Gastroesophageal sphincter (tissue), 4 donors: ENCODE measurements around the gene SKIC2. TPM values are rescaled to one million over a fixed set of nuclear protein-coding genes. Genes with fewer than 3 reads are reported as not detected.
A peak's percentile ranks its signal among the peaks of the same experiment; 100 is the strongest.

Experiments
- ATAC-seq: fragments of 150-250 bp; one replicate; pipeline ENCODE4 v1.9.1; 2016; ENCODE audit warnings: mild to moderate bottlenecking, moderate library complexity
- H3K27ac ChIP-seq, 4 donors: fragments of 200-600 bp; sonication (generic) in 3 of 4; 1 replicate in 3 of 4; 2 replicates in 1 of 4; pipeline ENCODE4 v1.5.1; 2016 to 2019
- H3K27me3 ChIP-seq: fragments of 200-600 bp; sonication (generic); one replicate; pipeline ENCODE4 v1.5.1; 2019
- H3K36me3 ChIP-seq, 2 donors: fragments of 200-600 bp; sonication (generic); one replicate each; pipeline ENCODE4 v1.5.1; 2019; ENCODE audit warnings: control low read depth in 1 of 2
- H3K4me1 ChIP-seq, 3 donors: fragments of 200-600 bp; sonication (generic); 1 replicate in 2 of 3; 2 replicates in 1 of 3; pipeline ENCODE4 v1.5.1; 2016 to 2019; ENCODE audit warnings: control low read depth in 2 of 3
- H3K4me3 ChIP-seq, 2 donors: fragments of 200-600 bp; sonication (generic); one replicate each; pipeline ENCODE4 v1.5.1; 2019; ENCODE audit warnings: mild to moderate bottlenecking in 1 of 2, moderate library complexity in 1 of 2
- H3K9me3 ChIP-seq, 3 donors: fragments of 200-600 bp; sonication (generic); one replicate each; pipeline ENCODE4 v1.5.1; 2017 to 2019; ENCODE audit warnings: control low read depth in 2 of 3
- CTCF ChIP-seq, 4 experiments: fragments of 200-600 bp in 2 of 4; fragments of 450-650 bp in 2 of 4; sonication (generic) in 1 of 4; IDR thresholded peaks; one replicate each; pipeline ENCODE4 v1.5.1; 2017 to 2019; ENCODE audit warnings: antibody characterized with exemption in 4 of 4, mild to moderate bottlenecking in 2 of 4, moderate library complexity in 2 of 4
- EP300 ChIP-seq: sonication (generic); formaldehyde crosslinking; IDR thresholded peaks from one replicate; pipeline ENCODE4 v1.6.1; 2017; ENCODE audit warnings: antibody characterized with exemption, mild to moderate bottlenecking
- POLR2A ChIP-seq, 2 donors: fragments of 450-650 bp; IDR thresholded peaks; one replicate each; pipeline ENCODE4 v1.6.1; 2017; ENCODE audit warnings: antibody characterized with exemption in 2 of 2, mild to moderate bottlenecking in 2 of 2, moderate library complexity in 1 of 2
- POLR2AphosphoS5 ChIP-seq: sonication (generic); formaldehyde crosslinking; IDR thresholded peaks from one replicate; pipeline ENCODE4 v1.6.1; 2017; ENCODE audit warnings: antibody characterized with exemption
- WGBS, 2 donors: methylation state at CpG; one replicate each; pipeline ENCODE4 v1.1.5; 2018; ENCODE audit warnings: low coverage in 1 of 2; 5-methylcytosine and 5-hydroxymethylcytosine counted together
- total RNA-seq, 4 donors: library from RNA; depleted of rRNA; stranded (reverse); fragments of >200 nt; gene quantifications; one replicate each; pipeline ENCODE4 v1.1.0, GENCODE V29; 2016

The SKIC2 gene
- total RNA-seq, 4 donors from 2014 or later, result 18.8 to 52.5 (median 25.8) TPM

DNA sequence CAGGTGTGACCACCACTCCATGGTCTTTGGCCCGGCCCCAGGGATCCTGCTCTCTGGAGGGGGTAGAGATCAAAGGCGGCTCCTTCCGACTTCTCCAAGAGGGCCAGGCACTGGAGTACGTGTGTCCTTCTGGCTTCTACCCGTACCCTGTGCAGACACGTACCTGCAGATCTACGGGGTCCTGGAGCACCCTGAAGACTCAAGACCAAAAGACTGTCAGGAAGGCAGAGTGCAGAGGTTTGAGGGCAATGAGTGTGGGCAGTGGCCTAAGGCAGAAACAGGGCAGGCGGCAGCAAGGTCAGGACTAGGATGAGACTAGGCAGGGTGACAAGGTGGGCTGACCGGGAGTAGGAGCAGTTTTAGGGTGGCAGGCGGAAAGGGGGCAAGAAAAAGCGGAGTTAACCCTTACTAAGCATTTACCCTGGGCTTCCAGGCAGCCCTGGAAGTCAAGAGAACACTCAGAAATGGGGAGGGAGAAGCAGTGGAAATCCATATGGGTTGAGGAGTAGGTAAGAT lies 12.5 kb upstream of the SKIC2 start:
- Histone ChIP-seq H3K36me3 (peaks cover 0 to 9% of the 10 kb centered on the region in 2 donors), H3K27ac (peak overlapping the region in 3 of 4 donors; percentile 77 to 86 (median 84)), H3K27me3 (no peaks in the 10 kb centered on the region), H3K9me3 (no peaks in the 10 kb centered on the region), H3K4me1 (peaks cover 0 to 23% (median 10%) of the 10 kb centered on the region in 3 donors), H3K4me3 (peak overlapping the region in 1 of 2 donors; percentile 32)
- TF ChIP-seq CTCF (IDR thresholded peaks at IDR 0.05) (no peak), POLR2A (IDR thresholded peaks at IDR 0.05) (no peak), POLR2AphosphoS5 (no peak), EP300 (no peak)
- ATAC-seq, result no peak
- WGBS, 2 donors, result 0 to 74% methylated on average over 1 to 5 of the region's 11 CpGs

- ATAC-seq, result no peak
- Histone ChIP-seq H3K36me3 (peaks cover 0 to 16% of the 10 kb centered on the region in 2 donors), H3K4me3 (no peak overlapping the region), H3K4me1 (peaks cover 0 to 25% (median 10%) of the 10 kb centered on the region in 3 donors), H3K27ac (no peak overlapping the region), H3K9me3 (no peaks in the 10 kb centered on the region), H3K27me3 (no peaks in the 10 kb centered on the region)
- TF ChIP-seq POLR2A (IDR thresholded peaks at IDR 0.05), result no peak
- no peak for TF ChIP-seq POLR2AphosphoS5
- no peak for TF ChIP-seq CTCF (IDR thresholded peaks at IDR 0.05)
- no peak for TF ChIP-seq EP300
- WGBS, 2 donors, result 72% methylated on average over 10 of the region's 24 CpGs; no CpG with 5 or more reads in 1 of the 2 donors
Observed at GRCh38 chr6:31947070-31947675, 11.8 kb upstream of the SKIC2 start.

GRCh38 chr6:31947864-31948263 lies 11.1 kb upstream of the SKIC2 start:
- no peak for TF ChIP-seq POLR2AphosphoS5
- no peak for TF ChIP-seq POLR2A (IDR thresholded peaks at IDR 0.05)
- TF ChIP-seq CTCF (IDR thresholded peaks at IDR 0.05), result no peak
- no peak for TF ChIP-seq EP300
- H3K4me1 ChIP-seq, result peaks cover 0 to 32% (median 10%) of the 10 kb centered on the region in 3 donors
- no peak overlapping the region for H3K4me3 ChIP-seq
- ATAC-seq, result no peak
- H3K27ac ChIP-seq, result peak overlapping the region in 1 of 4 donors; percentile 1
- H3K9me3 ChIP-seq, result no peaks in the 10 kb centered on the region
- WGBS, 2 donors, result 77 to 85% methylated on average over 4 of the region's 4 CpGs
- H3K27me3 ChIP-seq, result no peaks in the 10 kb centered on the region
- peaks cover 0 to 23% of the 10 kb centered on the region in 2 donors for H3K36me3 ChIP-seq

DNA sequence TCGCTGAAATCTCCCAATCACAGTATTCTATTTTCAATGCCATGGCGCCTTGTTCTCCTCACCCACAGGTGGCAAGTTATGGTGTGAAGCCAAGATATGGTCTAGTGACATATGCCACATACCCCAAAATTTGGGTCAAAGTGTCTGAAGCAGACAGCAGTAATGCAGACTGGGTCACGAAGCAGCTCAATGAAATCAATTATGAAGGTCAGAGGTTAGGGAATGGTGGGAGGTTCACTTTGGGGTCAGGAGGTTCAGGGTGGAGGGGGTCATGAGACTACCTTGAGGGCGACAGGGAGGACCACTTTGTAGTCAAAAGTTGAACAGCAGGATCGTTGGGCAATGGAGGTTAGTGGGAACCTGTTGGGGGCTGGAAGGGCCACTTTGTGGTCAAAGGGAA lies 10.7 kb upstream of the SKIC2 start:
- no peak for TF ChIP-seq CTCF (IDR thresholded peaks at IDR 0.05)
- no peak for ATAC-seq
- peak overlapping the region in 2 of 4 donors; percentile 1 to 7 for H3K27ac ChIP-seq
- peaks cover 0 to 33% (median 10%) of the 10 kb centered on the region in 3 donors for H3K4me1 ChIP-seq
- no peaks in the 10 kb centered on the region for H3K9me3 ChIP-seq
- H3K27me3 ChIP-seq, result no peaks in the 10 kb centered on the region
- peaks cover 0 to 28% of the 10 kb centered on the region in 2 donors for H3K36me3 ChIP-seq
- H3K4me3 ChIP-seq, result no peak overlapping the region
- WGBS, 2 donors, result 59 to 63% methylated on average over 3 to 4 of the region's 5 CpGs
